ENCODE measurements around the gene GSX2.

The GSX2 gene

GRCh38 chr4:54065282-54066087, 34.5 kb upstream of the GSX2 start:
- DNase-seq (ENCODE audit: insufficient read length, low spot score), result no peak
- no peak for TF ChIP-seq CTCF (IDR thresholded peaks at IDR 0.05; ENCODE audit: insufficient read depth, missing control alignments)
- no peak for FAIRE-seq

GRCh38 chr4:54066088-54066415, 33.9 kb upstream of the GSX2 start:
- no peak for DNase-seq (ENCODE audit: insufficient read length, low spot score)
- TF ChIP-seq CTCF (IDR thresholded peaks at IDR 0.05; ENCODE audit: insufficient read depth, missing control alignments), result no peak
- no peak for FAIRE-seq

GRCh38 chr4:54066718-54067129, 33.2 kb upstream of the GSX2 start:
- FAIRE-seq (no peak), DNase-seq (ENCODE audit: insufficient read length, low spot score) (no peak)
- TF ChIP-seq CTCF (IDR thresholded peaks at IDR 0.05; ENCODE audit: insufficient read depth, missing control alignments), result no peak

- no peak for FAIRE-seq
- DNase-seq (ENCODE audit: insufficient read length, low spot score), result no peak
- TF ChIP-seq CTCF (IDR thresholded peaks at IDR 0.05; ENCODE audit: insufficient read depth, missing control alignments), result no peak
Measured at GRCh38 chr4:54067166-54067565, 32.8 kb upstream of the GSX2 start.

GRCh38 chr4:54073271-54073880, 26.6 kb upstream of the GSX2 start:
- FAIRE-seq (no peak), DNase-seq (ENCODE audit: insufficient read length, low spot score) (no peak)
- no peak for TF ChIP-seq CTCF (IDR thresholded peaks at IDR 0.05; ENCODE audit: insufficient read depth, missing control alignments)

GRCh38 chr4:54074381-54074780, 25.6 kb upstream of the GSX2 start:
- DNase-seq (ENCODE audit: insufficient read length, low spot score) (no peak), FAIRE-seq (no peak)
- no peak for TF ChIP-seq CTCF (IDR thresholded peaks at IDR 0.05; ENCODE audit: insufficient read depth, missing control alignments)

GRCh38 chr4:54076673-54077072, 23.3 kb upstream of the GSX2 start:
- FAIRE-seq (no peak), DNase-seq (ENCODE audit: insufficient read length, low spot score) (no peak)
- no peak for TF ChIP-seq CTCF (IDR thresholded peaks at IDR 0.05; ENCODE audit: insufficient read depth, missing control alignments)

Measured in D721Med (cell line).